HFFc6 (cell line): ENCODE results near the gene LYZL2. TPM values are rescaled to one million over a fixed set of nuclear protein-coding genes. Genes with fewer than 3 reads are reported as not detected.
"Not testable (repeated sequence)": the region's sequence is repeated elsewhere in the genome, so short reads cannot be mapped to it uniquely, and the experiment has no call there.

Experiments
- DNase-seq: peaks from one replicate; pipeline ENCODE4 v3.0.0-alpha.2; 2018
- H3K27ac Mint-ChIP-seq: 2 replicates; pipeline ENCODE4 v1.8.0; 2020; ENCODE audit warnings: mild to moderate bottlenecking, mixed read lengths
- H3K27me3 Mint-ChIP-seq: 2 replicates; pipeline ENCODE4 v1.8.0; 2021; ENCODE audit warnings: mild to moderate bottlenecking, moderate library complexity, mixed read lengths; ENCODE audit not compliant: insufficient read depth
- H3K36me3 Mint-ChIP-seq: 2 replicates; pipeline ENCODE4 v1.8.0; 2021; ENCODE audit warnings: low read depth, mixed read lengths
- H3K4me1 Mint-ChIP-seq: 2 replicates; pipeline ENCODE4 v1.8.0; 2020; ENCODE audit warnings: low read depth, mixed read lengths
- H3K4me3 Mint-ChIP-seq: 2 replicates; pipeline ENCODE4 v1.8.0; 2020; ENCODE audit warnings: mild to moderate bottlenecking, moderate library complexity, mixed read lengths
- H3K9me3 Mint-ChIP-seq: 2 replicates; pipeline ENCODE4 v1.8.0; 2020; ENCODE audit warnings: mild to moderate bottlenecking, mixed read lengths
- total RNA-seq, 6 experiments: library from RNA; stranded (reverse); fragmentation: NEBNext Ultra II Directional; extraction: Animal tissue kit (Norgen Biotek cat#: 25700); gene quantifications; 2 replicates in 1 of 6; 3 replicates in 5 of 6; pipeline ENCODE4 v1.2.3, GENCODE V29; 2021
- TF ChIP-seq, protein P1 (sequence below): fragments of 200-600 bp; sonication (generic); IDR thresholded peaks from 2 replicates; pipeline ENCODE4 v1.5.0; 2021; ENCODE audit warnings: antibody characterized with exemption, mild to moderate bottlenecking

Gene LYZL2
- total RNA-seq, 6 experiments from 2014 or later, result not detected

GRCh38 chr10:30603589-30603988 lies 26.0 kb downstream of the LYZL2 start:
- Mint-ChIP-seq H3K27me3 (peaks cover 31% of the 10 kb centered on the region), H3K4me1 (peaks cover 12% of the 10 kb centered on the region; the same call in 1 of the 2 replicates)

GRCh38 chr10:30602747-30603146 lies 26.8 kb downstream of the LYZL2 start:
- Mint-ChIP-seq H3K27me3 (peaks cover 28% of the 10 kb centered on the region), H3K4me3 (no peak overlapping the region), H3K27ac (no peak overlapping the region), H3K36me3 (peaks cover 10% of the 10 kb centered on the region; the same call in 1 of the 2 replicates), H3K4me1 (peaks cover 12% of the 10 kb centered on the region; the same call in 1 of the 2 replicates), H3K9me3 (no peaks in the 10 kb centered on the region; the same call in none of the 2 replicates)
- no peak for DNase-seq
- TF ChIP-seq, protein P1, sequence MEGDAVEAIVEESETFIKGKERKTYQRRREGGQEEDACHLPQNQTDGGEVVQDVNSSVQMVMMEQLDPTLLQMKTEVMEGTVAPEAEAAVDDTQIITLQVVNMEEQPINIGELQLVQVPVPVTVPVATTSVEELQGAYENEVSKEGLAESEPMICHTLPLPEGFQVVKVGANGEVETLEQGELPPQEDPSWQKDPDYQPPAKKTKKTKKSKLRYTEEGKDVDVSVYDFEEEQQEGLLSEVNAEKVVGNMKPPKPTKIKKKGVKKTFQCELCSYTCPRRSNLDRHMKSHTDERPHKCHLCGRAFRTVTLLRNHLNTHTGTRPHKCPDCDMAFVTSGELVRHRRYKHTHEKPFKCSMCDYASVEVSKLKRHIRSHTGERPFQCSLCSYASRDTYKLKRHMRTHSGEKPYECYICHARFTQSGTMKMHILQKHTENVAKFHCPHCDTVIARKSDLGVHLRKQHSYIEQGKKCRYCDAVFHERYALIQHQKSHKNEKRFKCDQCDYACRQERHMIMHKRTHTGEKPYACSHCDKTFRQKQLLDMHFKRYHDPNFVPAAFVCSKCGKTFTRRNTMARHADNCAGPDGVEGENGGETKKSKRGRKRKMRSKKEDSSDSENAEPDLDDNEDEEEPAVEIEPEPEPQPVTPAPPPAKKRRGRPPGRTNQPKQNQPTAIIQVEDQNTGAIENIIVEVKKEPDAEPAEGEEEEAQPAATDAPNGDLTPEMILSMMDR, result no peak

More at GRCh38 chr10:30603589-30603988, 26.0 kb downstream of the LYZL2 start:
- DNase-seq, result no peak
- H3K9me3 Mint-ChIP-seq, result no peaks in the 10 kb centered on the region; the same call in none of the 2 replicates
- TF ChIP-seq, protein P1, result no peak
- no peak overlapping the region for H3K27ac Mint-ChIP-seq
- peaks cover 10% of the 10 kb centered on the region; the same call in 1 of the 2 replicates for H3K36me3 Mint-ChIP-seq
- H3K4me3 Mint-ChIP-seq, result no peak overlapping the region

DNA sequence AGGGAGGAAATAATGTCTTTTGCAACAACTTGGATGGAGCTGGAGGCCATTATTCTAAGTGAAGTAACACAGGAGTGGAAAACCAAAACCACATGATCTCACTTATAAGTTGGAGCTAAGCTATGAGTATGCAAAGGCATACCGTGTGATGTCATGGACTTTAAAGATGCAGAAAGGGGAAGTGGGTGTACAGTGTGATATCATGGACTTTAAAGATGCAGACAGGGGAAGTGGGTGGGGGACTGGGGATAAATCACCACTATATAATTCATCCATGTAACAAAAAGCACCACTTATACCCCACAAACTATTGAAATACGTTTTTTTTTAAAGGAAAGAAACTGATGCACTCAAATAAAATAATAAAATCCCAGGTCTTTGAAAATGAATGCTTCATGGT lies 29.5 kb downstream of the LYZL2 start:
- peaks cover 31% of the 10 kb centered on the region for H3K27me3 Mint-ChIP-seq
- 0 out of 2 replicates have a peak, but pooled peaks cover 2% of the 10 kb centered on the region for H3K4me1 Mint-ChIP-seq
- no peak overlapping the region for H3K4me3 Mint-ChIP-seq
- DNase-seq, result no peak
- H3K9me3 Mint-ChIP-seq, result no peaks in the 10 kb centered on the region; the same call in none of the 2 replicates
- no peak overlapping the region for H3K27ac Mint-ChIP-seq
- TF ChIP-seq, protein P1, result no peak
- peaks cover 7% of the 10 kb centered on the region; the same call in 1 of the 2 replicates for H3K36me3 Mint-ChIP-seq

GRCh38 chr10:30598105-30598776 lies 31.3 kb downstream of the LYZL2 start:
- TF ChIP-seq, protein P1, result no peak
- Mint-ChIP-seq H3K27ac (no peak overlapping the region), H3K4me3 (no peak overlapping the region), H3K36me3 (no peaks in the 10 kb centered on the region), H3K9me3 (no peaks in the 10 kb centered on the region), H3K27me3 (peaks cover 35% of the 10 kb centered on the region), H3K4me1 (no peaks in the 10 kb centered on the region)
- DNase-seq, result no peak

- not testable (repeated sequence) for DNase-seq, H3K9me3 Mint-ChIP-seq, H3K27ac Mint-ChIP-seq, H3K4me3 Mint-ChIP-seq, H3K4me1 Mint-ChIP-seq, H3K36me3 Mint-ChIP-seq
- peaks cover 35% of the 10 kb centered on the region for H3K27me3 Mint-ChIP-seq
These were observed 32.1 kb downstream of the LYZL2 start for GRCh38 chr10:30597433-30597824.

DNA sequence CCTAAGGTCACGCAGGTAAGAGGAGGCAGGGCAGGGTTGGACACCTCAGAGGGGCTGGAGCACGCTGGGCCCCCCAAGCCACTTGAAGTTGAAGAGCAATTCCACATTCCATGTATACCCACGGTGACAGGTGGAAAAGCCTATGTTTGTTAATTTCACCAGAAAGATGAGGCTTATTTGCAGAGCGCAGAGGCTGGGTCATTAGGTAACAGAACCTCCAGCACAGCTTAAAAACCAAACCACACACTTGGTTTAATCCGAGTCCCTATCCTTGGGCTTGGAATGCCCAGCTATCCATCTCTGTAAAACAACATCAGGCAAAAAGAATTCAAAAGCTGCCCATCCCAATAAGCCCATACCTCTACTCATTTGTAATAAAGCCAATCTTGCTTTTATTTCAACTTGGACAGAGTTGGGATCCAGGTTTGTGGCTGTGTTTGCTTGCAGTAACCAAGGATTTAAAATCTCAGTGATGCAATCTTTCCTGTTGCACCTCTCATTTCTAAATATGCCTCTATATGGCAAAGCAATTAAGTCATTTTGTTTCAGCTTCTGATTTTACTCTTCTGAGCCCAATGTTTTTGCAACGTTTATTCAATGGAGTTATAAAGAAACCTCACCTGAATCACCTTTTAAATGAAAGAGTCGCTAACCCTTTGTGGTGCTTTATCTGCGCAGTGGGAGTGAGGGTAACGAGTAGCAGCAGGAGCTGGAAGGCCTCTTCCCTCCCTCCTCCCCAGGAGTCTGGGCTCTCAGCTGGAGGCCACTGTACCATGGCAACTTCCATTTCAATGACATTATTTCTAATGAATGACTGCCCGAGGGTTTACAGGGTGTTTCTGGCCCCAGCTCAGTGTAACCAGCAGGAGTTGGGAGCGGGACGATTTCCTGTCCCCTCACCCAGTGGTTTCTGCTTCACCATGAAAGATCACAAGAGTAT lies 32.8 kb downstream of the LYZL2 start:
- H3K4me1 Mint-ChIP-seq, H3K9me3 Mint-ChIP-seq, H3K27ac Mint-ChIP-seq, H3K36me3 Mint-ChIP-seq, DNase-seq, H3K4me3 Mint-ChIP-seq: not testable (repeated sequence)
- peaks cover 35% of the 10 kb centered on the region for H3K27me3 Mint-ChIP-seq
